ENCODE data around the gene BLACAT1. TPM values are rescaled to one million over a fixed set of nuclear protein-coding genes. Genes with fewer than 3 reads are reported as not detected.
A peak's percentile ranks its signal among the peaks of the same experiment; 100 is the strongest.

BLACAT1 gene
- total and polyA plus RNA-seq, 4 donors = 0.35 to 0.74 (median 0.58) TPM

DNA sequence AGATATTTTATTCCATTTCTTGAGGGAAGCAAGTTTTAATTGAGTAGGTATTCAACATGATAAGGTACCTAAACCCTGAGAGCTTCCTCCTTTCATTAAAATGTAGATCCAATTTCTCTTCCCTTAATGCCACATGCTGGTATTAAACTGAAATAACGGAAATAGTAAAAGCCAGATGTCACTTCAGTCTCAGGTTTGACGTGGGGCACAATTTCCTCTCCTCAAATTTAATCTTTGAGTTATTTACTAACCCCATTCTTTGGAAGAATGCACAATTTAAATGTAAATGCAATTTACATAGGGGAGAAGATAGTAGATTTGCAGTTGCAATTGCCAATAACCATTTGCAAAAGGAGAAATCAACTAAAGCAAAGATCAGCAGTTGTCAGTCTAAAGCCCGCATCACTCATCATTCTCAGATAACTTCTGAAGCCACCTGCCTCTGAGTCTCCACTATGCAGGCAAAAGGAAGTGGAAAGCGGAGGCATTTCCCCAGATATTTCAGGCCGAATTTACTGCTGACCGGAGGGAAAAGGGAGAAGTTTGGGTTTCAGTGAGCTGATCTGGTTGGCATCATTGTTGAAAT, 31.9 kb downstream of the BLACAT1 start:
- Histone ChIP-seq H3K36me3 (ENCODE audit: control insufficient read depth in 4 of 4, insufficient read depth in 4 of 4, low read length in 4 of 4) (no peaks in the 10 kb centered on the region), H3K4me1 (ENCODE audit: control insufficient read depth in 5 of 5, insufficient read depth in 5 of 5, low read length in 5 of 5) (peaks cover 0 to 11% (median 0%) of the 10 kb centered on the region in 5 donors), H3K27me3 (ENCODE audit: control insufficient read depth in 3 of 3, insufficient read depth in 3 of 3, low read length in 2 of 3) (peaks cover 0 to 4% (median 2%) of the 10 kb centered on the region in 3 donors), H3K27ac (ENCODE audit: low read depth in 1 of 2, low read length in 1 of 2) (no peak overlapping the region), H3K9ac (ENCODE audit: insufficient read depth in 1 of 2, low read length in 2 of 2) (no peak overlapping the region), H3K4me3 (no peak overlapping the region), H3K9me3 (ENCODE audit: control insufficient read depth in 4 of 4, insufficient read depth in 3 of 4, low read length in 3 of 4) (no peaks in the 10 kb centered on the region)
- DNase-seq (no peak), ATAC-seq (ENCODE audit: insufficient read depth, low FRiP score) (no peak)
- TF ChIP-seq, protein P1, sequence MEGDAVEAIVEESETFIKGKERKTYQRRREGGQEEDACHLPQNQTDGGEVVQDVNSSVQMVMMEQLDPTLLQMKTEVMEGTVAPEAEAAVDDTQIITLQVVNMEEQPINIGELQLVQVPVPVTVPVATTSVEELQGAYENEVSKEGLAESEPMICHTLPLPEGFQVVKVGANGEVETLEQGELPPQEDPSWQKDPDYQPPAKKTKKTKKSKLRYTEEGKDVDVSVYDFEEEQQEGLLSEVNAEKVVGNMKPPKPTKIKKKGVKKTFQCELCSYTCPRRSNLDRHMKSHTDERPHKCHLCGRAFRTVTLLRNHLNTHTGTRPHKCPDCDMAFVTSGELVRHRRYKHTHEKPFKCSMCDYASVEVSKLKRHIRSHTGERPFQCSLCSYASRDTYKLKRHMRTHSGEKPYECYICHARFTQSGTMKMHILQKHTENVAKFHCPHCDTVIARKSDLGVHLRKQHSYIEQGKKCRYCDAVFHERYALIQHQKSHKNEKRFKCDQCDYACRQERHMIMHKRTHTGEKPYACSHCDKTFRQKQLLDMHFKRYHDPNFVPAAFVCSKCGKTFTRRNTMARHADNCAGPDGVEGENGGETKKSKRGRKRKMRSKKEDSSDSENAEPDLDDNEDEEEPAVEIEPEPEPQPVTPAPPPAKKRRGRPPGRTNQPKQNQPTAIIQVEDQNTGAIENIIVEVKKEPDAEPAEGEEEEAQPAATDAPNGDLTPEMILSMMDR (IDR thresholded peaks at IDR 0.05; ENCODE audit: control extremely low read depth, extremely low read depth) = no peak
- 77 to 82% methylated on average over 6 of the region's 6 CpGs for WGBS, 2 donors

DNA sequence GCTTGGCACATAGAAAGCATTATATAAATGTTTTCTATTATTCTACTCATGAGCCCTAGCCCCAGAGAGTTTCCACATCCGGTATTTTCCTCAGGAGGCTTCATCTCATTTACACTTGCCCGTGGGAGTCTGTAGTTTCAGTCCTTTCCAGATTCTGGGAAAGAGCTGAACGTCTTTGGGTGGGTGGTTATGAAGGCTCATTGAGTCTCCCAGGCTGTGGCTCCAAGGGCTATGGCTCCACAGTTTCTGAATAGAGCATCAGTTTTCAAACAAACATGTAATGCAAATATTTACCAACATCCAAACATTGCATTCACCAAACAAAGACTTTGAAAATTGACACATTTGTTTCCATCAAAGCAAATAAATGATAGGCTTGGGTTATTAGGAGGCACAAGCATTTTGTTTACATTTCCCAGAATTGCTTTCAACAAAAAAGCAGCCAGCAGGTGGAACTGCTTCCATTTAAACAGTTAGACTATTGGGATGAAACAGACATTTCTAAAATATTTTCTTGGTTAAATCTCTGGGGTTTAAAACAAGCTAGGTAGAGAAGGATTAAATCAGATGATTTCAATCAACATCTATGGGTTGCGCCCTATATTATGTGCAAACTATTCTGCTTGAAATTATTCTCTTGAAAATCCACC, 32.7 kb downstream of the BLACAT1 start:
- no peak overlapping the region for H3K27ac ChIP-seq (ENCODE audit: low read depth in 1 of 2, low read length in 1 of 2)
- TF ChIP-seq, protein P1 (IDR thresholded peaks at IDR 0.05; ENCODE audit: control extremely low read depth, extremely low read depth) = no peak
- H3K9ac ChIP-seq (ENCODE audit: insufficient read depth in 1 of 2, low read length in 2 of 2) = no peak overlapping the region
- DNase-seq = no peak
- H3K27me3 ChIP-seq (ENCODE audit: control insufficient read depth in 3 of 3, insufficient read depth in 3 of 3, low read length in 2 of 3) = peaks cover 0 to 4% (median 0%) of the 10 kb centered on the region in 3 donors
- H3K9me3 ChIP-seq (ENCODE audit: control insufficient read depth in 4 of 4, insufficient read depth in 3 of 4, low read length in 3 of 4) = no peaks in the 10 kb centered on the region
- 65 to 74% methylated on average over 4 of the region's 4 CpGs for WGBS, 2 donors
- no peak for ATAC-seq (ENCODE audit: insufficient read depth, low FRiP score)
- no peak overlapping the region for H3K4me3 ChIP-seq
- H3K36me3 ChIP-seq (ENCODE audit: control insufficient read depth in 4 of 4, insufficient read depth in 4 of 4, low read length in 4 of 4) = no peaks in the 10 kb centered on the region
- H3K4me1 ChIP-seq (ENCODE audit: control insufficient read depth in 5 of 5, insufficient read depth in 5 of 5, low read length in 5 of 5) = peaks cover 0 to 11% (median 0%) of the 10 kb centered on the region in 5 donors

DNA sequence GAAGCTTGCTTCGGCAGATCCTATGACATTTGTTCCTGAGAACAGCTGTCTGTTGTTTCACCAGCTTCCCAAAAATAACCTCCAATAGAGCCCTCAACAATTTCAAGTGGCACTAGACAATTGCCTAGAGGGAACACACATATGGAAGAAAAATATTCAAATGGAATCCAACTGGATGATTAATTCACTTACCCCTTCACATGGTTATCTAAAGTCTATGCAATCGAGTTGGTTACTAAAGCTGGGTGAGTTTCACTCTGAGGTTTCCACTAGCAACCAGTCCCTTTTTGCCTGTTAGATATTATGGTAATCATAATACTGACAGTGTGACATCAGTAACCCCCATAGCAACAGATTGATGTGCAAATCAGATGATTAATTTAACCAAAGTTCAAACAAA, 34.0 kb downstream of the BLACAT1 start, which contains the start of gene LEMD1:
Gene LEMD1 (minus strand): TSS at position 259 of the 400 bp plus-strand sequence. CDS start 1,520 bp downstream, outside the sequence.
- no peak for ATAC-seq (ENCODE audit: insufficient read depth, low FRiP score)
- H3K27me3 ChIP-seq (ENCODE audit: control insufficient read depth in 3 of 3, insufficient read depth in 3 of 3, low read length in 2 of 3) = peaks cover 0 to 4% (median 0%) of the 10 kb centered on the region in 3 donors
- H3K4me3 ChIP-seq = no peak within 1 kb of the TSS
- TF ChIP-seq, protein P1 (IDR thresholded peaks at IDR 0.05; ENCODE audit: control extremely low read depth, extremely low read depth) = no peak
- peaks cover 0 to 11% (median 0%) of the 10 kb centered on the region in 5 donors for H3K4me1 ChIP-seq (ENCODE audit: control insufficient read depth in 5 of 5, insufficient read depth in 5 of 5, low read length in 5 of 5)
- DNase-seq = no peak
- H3K9ac ChIP-seq (ENCODE audit: insufficient read depth in 1 of 2, low read length in 2 of 2) = no peak within 1 kb of the TSS
- H3K27ac ChIP-seq (ENCODE audit: low read depth in 1 of 2, low read length in 1 of 2) = peak within 1 kb of the TSS in 1 of 2 donors; percentile 49
- WGBS, 2 donors = 50 to 72% methylated on average over 2 of the region's 2 CpGs
- no peaks in the 10 kb centered on the region for H3K9me3 ChIP-seq (ENCODE audit: control insufficient read depth in 4 of 4, insufficient read depth in 3 of 4, low read length in 3 of 4)
- no peaks in the 10 kb centered on the region for H3K36me3 ChIP-seq (ENCODE audit: control insufficient read depth in 4 of 4, insufficient read depth in 4 of 4, low read length in 4 of 4)

All from lung (tissue), 12 donors.